Epithelial cell of proximal tubule (primary cell): ENCODE data around the gene GEMIN2. TPM values are rescaled to one million over a fixed set of nuclear protein-coding genes. Genes with fewer than 3 reads are reported as not detected.
"Not testable (repeated sequence)": the region's sequence is repeated elsewhere in the genome, so short reads cannot be mapped to it uniquely, and the experiment has no call there.

Source experiments
- DNase-seq: peaks from one replicate; pipeline ENCODE4 v3.0.0-alpha.2; 2011; ENCODE audit warnings: low read depth
- H3K4me3 ChIP-seq: 2 replicates; pipeline ENCODE4 v1.5.1; 2011; ENCODE audit warnings: low read depth, mild to moderate bottlenecking, low read length
- CTCF ChIP-seq: conservative IDR thresholded peaks from 2 replicates; pipeline ENCODE4 v1.5.1; 2012; ENCODE audit warnings: low read depth, mild to moderate bottlenecking, low read length
- total RNA-seq: library from RNA; depleted of rRNA; stranded (reverse); fragments of >200 nt; gene quantifications from 2 replicates; pipeline ENCODE4 v1.2.3, GENCODE V29; 2015

GEMIN2 gene
- total RNA-seq, 1 donor from 2014 or later, result 51.9 TPM

- no peak for DNase-seq
- H3K4me3 ChIP-seq, result peak overlapping the region; percentile 74
- no peak for TF ChIP-seq CTCF
Observed at GRCh38 chr14:39113685-39114072, 444 bp upstream of the GEMIN2 start.

- no peak for TF ChIP-seq CTCF
- no peak overlapping the region for H3K4me3 ChIP-seq
- DNase-seq, result no peak
Observed at GRCh38 chr14:39122330-39123138, 8.4 kb downstream of the GEMIN2 start.

- not testable (repeated sequence) for DNase-seq, H3K4me3 ChIP-seq
Observed at GRCh38 chr14:39137835-39138234, 23.7 kb downstream of the GEMIN2 start.

GRCh38 chr14:39138440-39138839, 24.3 kb downstream of the GEMIN2 start:
- no peak for DNase-seq
- no peak for TF ChIP-seq CTCF
- H3K4me3 ChIP-seq, result no peak overlapping the region

- no peak for TF ChIP-seq CTCF
- DNase-seq, result no peak
- no peak overlapping the region for H3K4me3 ChIP-seq
Observed at GRCh38 chr14:39140170-39140569, 26.0 kb downstream of the GEMIN2 start.

- not testable (repeated sequence) for H3K4me3 ChIP-seq, DNase-seq
Observed at GRCh38 chr14:39141623-39142022, 27.5 kb downstream of the GEMIN2 start.

GRCh38 chr14:39143226-39143625, 29.1 kb downstream of the GEMIN2 start:
- DNase-seq, H3K4me3 ChIP-seq: not testable (repeated sequence)

GRCh38 chr14:39145266-39145966, 31.3 kb downstream of the GEMIN2 start:
- no peak for DNase-seq
- TF ChIP-seq CTCF, result no peak
- no peak overlapping the region for H3K4me3 ChIP-seq
